Measurements from ENCODE around the gene IFT57. TPM values are rescaled to one million over a fixed set of nuclear protein-coding genes. Genes with fewer than 3 reads are reported as not detected.

The IFT57 gene
- total and polyA plus RNA-seq, 2 of the 8 experiments (the other 6 are each of a cell fraction or from before 2014, with no cell fraction given), result 15.1 to 27.8 TPM

DNA sequence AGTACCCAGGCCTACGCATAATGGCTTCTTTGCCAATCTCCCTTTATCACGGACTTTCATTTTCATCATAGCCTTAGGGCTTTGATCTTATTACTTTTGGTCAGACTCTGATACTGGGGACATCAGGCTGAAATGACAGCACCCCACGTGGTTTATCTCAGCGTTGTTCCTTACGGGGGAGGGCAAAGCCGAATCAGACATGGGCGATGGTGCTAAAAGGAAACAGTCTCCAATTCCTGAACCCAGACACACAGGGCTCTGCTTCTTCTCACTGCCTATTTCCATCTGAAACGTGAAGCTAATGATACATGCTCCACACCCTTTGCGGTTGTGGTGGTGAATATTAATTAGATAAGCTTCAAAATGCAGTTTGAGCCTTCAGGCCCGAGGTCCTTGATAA is 72.0 kb downstream of the IFT57 start:
- CTCF ChIA-PET (ENCODE audit: partially characterized antibody), result interaction anchor here (1.0 kb wide), 1 partner anchor 112 kb away, joined by 3 read pairs; no protein-coding TSS in a partner anchor
- POLR2A ChIA-PET (ENCODE audit: partially characterized antibody), result no interaction called here
- H3K27ac ChIP-seq (ENCODE audit: low read depth, low read length), result no peak overlapping the region
- no peak overlapping the region for H2BK12ac ChIP-seq (ENCODE audit: low read depth, low read length)
- no peak overlapping the region for H2BK120ac ChIP-seq (replicated peaks; ENCODE audit: low read depth, low read length)
- no peak for TF ChIP-seq BACH1 (IDR thresholded peaks at IDR 0.05; ENCODE audit: low read length)
- no peaks in the 10 kb centered on the region for H4K20me1 ChIP-seq (replicated peaks in 1 of 2; ENCODE audit: control insufficient read depth in 1 of 2, insufficient read depth in 2 of 2, low read length in 2 of 2)
- no peak overlapping the region for H2AFZ ChIP-seq (ENCODE audit: low read length)
- no peak overlapping the region for H3K4me2 ChIP-seq (ENCODE audit: insufficient read depth in 1 of 2, low read depth in 2 of 2, low read length in 2 of 2)
- no peak overlapping the region for H3K23ac ChIP-seq (ENCODE audit: insufficient read length)
- no peaks in the 10 kb centered on the region for H3K27me3 ChIP-seq (replicated peaks in 1 of 4; ENCODE audit: control insufficient read depth in 3 of 4, extremely low read depth in 1 of 4, insufficient read depth in 3 of 4, low read length in 3 of 4)
- H3K18ac ChIP-seq (ENCODE audit: extremely low read depth, low read length), result no peak overlapping the region
- no peak for FAIRE-seq
- no peak overlapping the region for H4K91ac ChIP-seq (replicated peaks; ENCODE audit: insufficient read length, low read length)
- no peak overlapping the region for H3K9ac ChIP-seq (replicated peaks in 1 of 4; ENCODE audit: extremely low read depth in 1 of 4, low read depth in 3 of 4, low read length in 3 of 4)
- H4K8ac ChIP-seq (ENCODE audit: extremely low read depth, insufficient read depth, low read length), result no peak overlapping the region
- H2BK15ac ChIP-seq (ENCODE audit: low read length), result no peak overlapping the region
- H3K4me3 ChIP-seq (ENCODE audit: extremely low read depth in 1 of 4, insufficient read depth in 2 of 4, low read depth in 3 of 4, low read length in 4 of 4), result no peak overlapping the region
- no peaks in the 10 kb centered on the region for H3K9me3 ChIP-seq (ENCODE audit: insufficient read depth in 2 of 2, low read depth in 1 of 2, low read length in 1 of 2)
- no peak overlapping the region for H2AK5ac ChIP-seq (ENCODE audit: low read depth, low read length)
- peaks cover 0 to 4% (median 0%) of the 10 kb centered on the region in 4 experiments; a peak in 1 of 7 replicates for H3K4me1 ChIP-seq (replicated peaks in 1 of 4; ENCODE audit: control insufficient read depth in 3 of 4, insufficient read depth in 4 of 4, low read length in 3 of 4)
- no peaks in the 10 kb centered on the region for H3K23me2 ChIP-seq (ENCODE audit: low read depth, low read length)
- no peak overlapping the region for H3K56ac ChIP-seq (replicated peaks; ENCODE audit: insufficient read length, low read depth, low read length)
- no peaks in the 10 kb centered on the region for H3K79me2 ChIP-seq (ENCODE audit: control insufficient read depth in 1 of 2, insufficient read depth in 2 of 2, low read length in 2 of 2)
- 89% methylated on average over 10 of the region's 10 CpGs; no CpG with 5 or more reads in 1 of the 2 experiments for WGBS, 2 experiments (ENCODE audit: extremely low coverage in 1 of 2, insufficient coverage in 1 of 2, insufficient read length in 1 of 2, insufficient replicate concordance in 2 of 2, low coverage in 1 of 2, low lambda C conversion rate in 2 of 2, missing lambda C conversion rate in 1 of 2)
- H3K14ac ChIP-seq (ENCODE audit: insufficient read length), result no peak overlapping the region
- no peak overlapping the region for H3K4ac ChIP-seq (replicated peaks; ENCODE audit: insufficient read length, low read depth, low read length)
- no peaks in the 10 kb centered on the region for H3K79me1 ChIP-seq (ENCODE audit: low read depth, low read length)
- H3K36me3 ChIP-seq (ENCODE audit: control insufficient read depth in 2 of 4, insufficient read depth in 4 of 4, low read length in 3 of 4), result no peaks in the 10 kb centered on the region; a peak in 1 of 8 replicates
- no peak overlapping the region for H2BK5ac ChIP-seq (ENCODE audit: low read depth, low read length)
- no peak overlapping the region for H4K5ac ChIP-seq (ENCODE audit: insufficient read length, low read depth, low read length)
- no peak for DNase-seq (ENCODE audit: low read depth in 1 of 2, low spot score in 2 of 2)
- H2BK20ac ChIP-seq (ENCODE audit: low read length), result no peak overlapping the region
